ENCODE results near the gene ABI2. TPM values are rescaled to one million over a fixed set of nuclear protein-coding genes. Genes with fewer than 3 reads are reported as not detected.
"Not testable (repeated sequence)": the region's sequence is repeated elsewhere in the genome, so short reads cannot be mapped to it uniquely, and the experiment has no call there.

Gene ABI2
- total and polyA plus RNA-seq, 12 donors = 10.2 to 61.2 (median 33.7) TPM

DNA sequence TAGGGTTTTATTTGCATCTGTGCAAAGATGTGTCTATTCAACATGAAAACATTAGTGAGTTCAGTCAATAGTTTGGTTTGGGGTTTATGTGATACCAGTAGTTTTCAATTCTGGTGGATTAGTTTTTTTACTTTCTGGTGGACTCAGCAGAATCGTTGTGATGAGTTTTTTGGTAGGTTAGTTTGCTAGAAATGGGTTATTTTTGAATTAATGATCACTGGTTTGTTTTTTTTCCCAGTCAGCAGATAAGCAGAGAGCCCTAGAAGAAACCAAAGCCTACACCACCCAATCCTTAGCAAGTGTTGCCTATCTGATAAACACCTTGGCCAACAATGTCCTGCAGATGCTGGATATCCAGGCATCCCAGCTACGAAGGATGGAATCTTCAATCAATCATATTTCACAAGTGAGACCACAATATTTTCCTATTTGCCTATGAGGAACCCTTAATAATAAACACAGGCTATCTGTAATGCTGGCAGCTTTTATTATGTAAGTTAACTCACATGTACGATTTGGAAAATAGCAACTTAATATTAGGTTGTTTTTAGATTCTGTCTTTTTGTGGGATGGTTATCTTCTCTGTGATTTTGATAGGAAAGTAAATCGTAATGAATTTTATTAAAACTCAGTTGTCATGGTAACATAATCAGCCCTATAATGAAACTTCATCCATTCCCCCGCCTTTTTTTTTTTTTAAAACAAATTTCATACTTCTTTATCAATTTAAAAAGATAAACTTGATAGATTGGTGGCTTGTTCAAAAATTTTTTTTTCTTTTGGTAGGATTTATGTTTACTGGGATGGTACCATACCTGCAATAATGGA lies 38.7 kb downstream of the ABI2 start:
- TF ChIP-seq CTCF (IDR thresholded peaks at IDR 0.05) (no peak), POLR2A (IDR thresholded peaks at IDR 0.05) (no peak)
- Histone ChIP-seq H3K36me3 (replicated peaks in 1 of 2) (no peaks in the 10 kb centered on the region), H3K27me3 (no peaks in the 10 kb centered on the region), H3K4me1 (replicated peaks in 1 of 2) (peaks cover 0 to 6% of the 10 kb centered on the region in 2 donors), H3K4me3 (no peak overlapping the region), H3K27ac (no peak overlapping the region), H3K9me3 (replicated peaks in 1 of 3) (no peaks in the 10 kb centered on the region)
- WGBS, 4 donors = 83 to 94% (median 91%) methylated on average over 5 of the region's 5 CpGs
- intact Hi-C loops (cut with DNase I) = no loop called here
- no peak for DNase-seq

GRCh38 chr2:203372706-203373105 lies 44.5 kb downstream of the ABI2 start:
- H3K9me3 ChIP-seq (replicated peaks in 1 of 3); DNase-seq; intact Hi-C loops (cut with DNase I); H3K36me3 ChIP-seq (replicated peaks in 1 of 2); H3K27me3 ChIP-seq; H3K4me3 ChIP-seq; H3K4me1 ChIP-seq (replicated peaks in 1 of 2); H3K27ac ChIP-seq: not testable (repeated sequence)
- WGBS, 4 donors = 97 to 100% (median 97%) methylated on average over 9 to 16 of the region's 31 CpGs; no CpG with 5 or more reads in 1 of the 4 donors

DNA sequence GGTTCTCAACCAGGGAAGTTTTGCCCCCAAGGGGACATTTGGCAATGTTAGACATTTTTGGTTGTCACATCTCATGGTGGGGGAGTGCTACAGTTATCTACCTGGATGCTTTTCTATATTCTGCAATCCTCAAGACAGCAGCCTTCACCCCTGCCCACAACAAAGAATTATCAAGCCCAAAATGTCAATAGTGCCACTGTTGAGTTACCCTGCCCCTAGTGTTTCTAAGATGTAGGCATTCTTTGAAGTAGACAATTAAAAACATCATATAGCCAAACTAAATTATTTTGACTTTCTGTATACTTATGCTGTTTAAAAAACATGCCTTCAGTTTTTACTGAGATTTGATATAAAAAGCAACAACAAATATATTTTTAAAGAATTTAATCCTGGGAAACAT lies 48.0 kb downstream of the ABI2 start:
- TF ChIP-seq POLR2A (IDR thresholded peaks at IDR 0.05) (no peak), CTCF (IDR thresholded peaks at IDR 0.05) (no peak)
- no peaks in the 10 kb centered on the region for H3K36me3 ChIP-seq (replicated peaks in 1 of 2)
- no peak overlapping the region for H3K27ac ChIP-seq
- intact Hi-C loops (cut with DNase I) = no loop called here
- H3K27me3 ChIP-seq = no peaks in the 10 kb centered on the region
- no peaks in the 10 kb centered on the region for H3K9me3 ChIP-seq (replicated peaks in 1 of 3)
- H3K4me1 ChIP-seq (replicated peaks in 1 of 2) = peaks cover 7 to 9% of the 10 kb centered on the region in 2 donors
- DNase-seq = no peak
- H3K4me3 ChIP-seq = no peak overlapping the region

DNA sequence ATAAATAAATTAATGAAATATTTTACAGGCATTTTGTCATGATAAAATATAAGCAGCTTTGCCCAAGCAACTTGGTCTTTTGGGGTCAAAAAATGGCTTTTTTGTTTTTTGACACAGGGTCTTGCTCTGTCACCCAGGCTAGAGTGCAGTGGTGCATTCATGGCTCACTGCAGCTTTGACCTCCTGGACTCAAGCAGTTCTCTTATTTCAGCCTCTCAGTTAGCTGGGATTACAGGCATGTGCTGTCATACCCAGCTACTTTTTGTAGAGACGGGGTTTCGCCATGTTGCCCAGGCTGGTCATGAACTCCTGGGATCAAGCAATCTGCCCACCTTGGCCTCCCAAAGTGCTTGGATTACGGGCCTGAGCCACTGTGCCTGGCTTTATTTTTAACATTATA lies 51.0 kb downstream of the ABI2 start:
- peaks cover 7 to 9% of the 10 kb centered on the region in 2 donors for H3K4me1 ChIP-seq (replicated peaks in 1 of 2)
- H3K9me3 ChIP-seq (replicated peaks in 1 of 3) = no peaks in the 10 kb centered on the region
- no peak overlapping the region for H3K27ac ChIP-seq
- DNase-seq = no peak
- H3K4me3 ChIP-seq = no peak overlapping the region
- H3K27me3 ChIP-seq = no peaks in the 10 kb centered on the region
- H3K36me3 ChIP-seq (replicated peaks in 1 of 2) = no peaks in the 10 kb centered on the region
- intact Hi-C loops (cut with DNase I) = no loop called here
- WGBS, 4 donors = 91 to 100% (median 98%) methylated on average over 3 of the region's 3 CpGs
- TF ChIP-seq POLR2A (IDR thresholded peaks at IDR 0.05) (no peak), CTCF (IDR thresholded peaks at IDR 0.05) (no peak)

DNA sequence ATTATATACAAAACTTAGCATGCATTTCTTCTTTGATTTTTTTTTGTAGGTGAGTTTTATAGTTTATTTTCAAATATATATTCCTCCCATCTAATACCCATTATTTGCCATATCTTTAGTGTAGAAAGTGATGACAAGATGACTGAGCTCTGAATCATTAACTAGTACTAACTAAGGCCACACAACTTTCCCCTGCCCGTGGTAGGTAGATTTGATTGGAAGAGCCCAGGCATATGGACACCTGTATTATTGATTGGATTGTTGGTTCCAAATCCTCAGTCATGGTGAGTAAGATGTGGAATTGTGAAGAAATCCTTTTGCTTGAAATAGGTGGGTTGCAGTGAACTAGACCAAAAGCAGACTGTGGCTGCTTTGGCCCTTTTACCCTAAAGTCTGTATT lies 54.8 kb downstream of the ABI2 start:
- Histone ChIP-seq H3K36me3 (replicated peaks in 1 of 2) (no peaks in the 10 kb centered on the region), H3K27ac (no peak overlapping the region), H3K9me3 (replicated peaks in 1 of 3) (no peaks in the 10 kb centered on the region), H3K4me3 (no peak overlapping the region), H3K27me3 (no peaks in the 10 kb centered on the region), H3K4me1 (replicated peaks in 1 of 2) (peaks cover 7 to 9% of the 10 kb centered on the region in 2 donors)
- 87 to 100% (median 92%) methylated on average over 1 of the region's 1 CpG for WGBS, 4 donors
- TF ChIP-seq POLR2A (IDR thresholded peaks at IDR 0.05) (no peak), CTCF (IDR thresholded peaks at IDR 0.05) (no peak)
- no peak for DNase-seq
- intact Hi-C loops (cut with DNase I) = no loop called here

DNA sequence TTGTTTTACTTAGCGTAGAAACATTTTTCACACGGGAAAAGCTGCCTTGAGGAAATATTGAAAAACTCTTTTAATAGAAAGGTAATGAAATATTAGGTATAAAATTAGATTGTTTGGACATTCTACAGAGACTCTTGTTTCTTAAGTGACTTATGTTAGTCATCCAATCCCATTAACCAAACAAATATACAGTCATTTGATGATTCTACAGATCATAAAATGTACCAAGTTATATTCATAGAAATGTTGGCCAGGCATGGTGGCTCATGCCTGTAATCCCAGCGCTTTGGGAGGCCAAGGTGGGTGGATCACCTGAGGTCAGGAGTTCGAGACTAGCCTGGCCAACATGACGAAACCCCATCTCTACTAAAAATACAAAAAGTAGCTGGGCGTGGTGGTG lies 60.0 kb downstream of the ABI2 start:
- H3K9me3 ChIP-seq (replicated peaks in 1 of 3); H3K27ac ChIP-seq; H3K4me1 ChIP-seq (replicated peaks in 1 of 2); H3K27me3 ChIP-seq; DNase-seq; H3K36me3 ChIP-seq (replicated peaks in 1 of 2); intact Hi-C loops (cut with DNase I); H3K4me3 ChIP-seq: not testable (repeated sequence)
- WGBS, 4 donors = 87 to 92% (median 91%) methylated on average over 6 of the region's 6 CpGs
